ENCODE data around the gene ZNHIT3.

The ZNHIT3 gene

GRCh38 chr17:36545077-36545464 is 58.6 kb downstream of the ZNHIT3 start:
- DNase-seq (ENCODE audit: low read depth in 1 of 2, low spot score in 1 of 2), result no peak
